GM21529 (cell line): ENCODE results near the gene TBCD.

Experiments
- ATAC-seq: cut with Tn5 transposase; IDR thresholded peaks from one replicate; pipeline ENCODE4 v1.9.1; 2021; ENCODE audit not compliant: unreplicated experiment

The TBCD gene

GRCh38 chr17:82898976-82899514, 147.2 kb downstream of the TBCD start:
- ATAC-seq = no peak

DNA sequence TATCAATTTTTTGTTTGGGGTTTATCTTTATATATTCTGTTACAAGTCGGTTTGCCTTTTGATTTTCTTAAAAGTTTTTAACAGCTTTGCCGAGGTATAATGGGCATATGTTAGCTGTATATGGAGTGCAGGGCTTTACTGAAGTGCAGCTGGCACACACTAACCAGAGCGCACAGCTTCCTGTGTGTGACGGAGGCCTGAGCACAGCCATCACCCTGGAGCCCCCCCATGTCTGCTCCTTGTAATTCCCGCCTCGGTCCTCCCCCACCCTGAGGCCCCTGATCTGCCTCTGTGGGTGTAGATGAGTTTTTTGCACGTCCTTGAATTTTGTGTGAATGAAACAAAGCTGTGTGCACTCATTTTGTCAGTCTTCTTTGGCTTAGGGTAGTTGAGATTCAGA, 148.1 kb downstream of the TBCD start:
- ATAC-seq = no peak

GRCh38 chr17:82900741-82901140, 148.9 kb downstream of the TBCD start:
- no peak for ATAC-seq

DNA sequence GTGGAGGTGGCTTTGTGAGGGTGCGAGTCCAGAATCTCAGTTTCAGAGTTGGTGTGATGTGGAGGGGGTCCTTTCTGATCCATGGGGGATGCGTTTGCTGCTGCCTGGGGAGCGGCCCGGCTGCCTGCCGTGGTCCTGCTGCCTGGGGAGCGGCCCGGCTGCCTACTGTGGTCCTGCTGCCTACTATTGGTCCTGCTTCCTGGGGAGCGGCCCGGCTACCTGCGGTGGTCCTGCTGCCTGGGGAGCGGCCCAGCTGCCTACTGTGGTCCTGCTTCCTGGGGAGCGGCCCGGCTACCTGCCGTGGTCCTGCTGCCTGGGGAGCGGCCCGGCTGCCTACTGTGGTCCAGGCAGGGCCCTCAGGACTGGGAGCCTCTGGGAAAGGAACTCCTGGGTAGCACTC, 149.5 kb downstream of the TBCD start:
- ATAC-seq = no peak

- no peak for ATAC-seq
Measured at GRCh38 chr17:82901856-82902255, 150.0 kb downstream of the TBCD start.

DNA sequence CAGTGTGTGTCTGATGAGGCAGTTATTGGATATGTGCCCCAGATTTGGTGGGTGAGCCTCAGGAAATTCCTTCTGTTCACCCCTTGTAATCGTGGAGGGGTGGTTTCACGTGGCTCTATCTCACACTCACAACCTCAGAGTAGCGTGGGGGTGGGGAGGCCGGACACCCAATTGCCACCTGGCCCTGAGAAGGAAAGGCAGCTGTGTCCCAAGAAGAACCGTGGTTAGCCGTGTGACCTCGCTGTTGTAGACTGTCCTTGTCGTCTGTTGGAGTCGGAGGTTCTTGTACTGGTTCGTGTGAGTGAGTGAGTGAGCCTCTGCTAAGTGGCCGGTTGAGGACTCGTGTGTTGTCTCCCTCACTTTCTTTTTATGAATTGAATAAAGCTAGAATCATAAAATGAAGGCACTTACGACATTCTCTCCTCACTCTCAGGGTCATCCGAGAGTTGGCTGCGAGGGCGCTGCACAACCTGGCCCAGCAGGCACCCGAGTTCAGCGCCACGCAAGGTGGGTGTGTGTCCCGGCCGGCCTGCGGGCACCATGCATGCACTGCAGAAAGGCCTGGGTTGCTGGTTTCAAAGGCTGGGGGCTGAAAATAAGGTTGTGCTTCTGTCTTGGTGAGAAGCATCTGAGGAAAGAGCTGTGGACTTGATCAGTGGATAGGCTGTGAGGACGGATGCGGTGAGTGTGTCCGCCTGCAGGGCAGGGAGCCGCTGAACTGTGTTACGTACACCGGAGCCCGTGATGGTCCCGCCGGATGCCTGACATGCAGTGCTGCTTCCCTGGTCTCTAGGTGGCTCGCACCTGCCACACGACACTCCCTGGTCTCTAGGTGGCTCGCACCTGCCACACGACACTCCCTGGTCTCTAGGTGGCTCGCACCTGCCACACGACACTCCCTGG, 151.4 kb downstream of the TBCD start:
- no peak for ATAC-seq

DNA sequence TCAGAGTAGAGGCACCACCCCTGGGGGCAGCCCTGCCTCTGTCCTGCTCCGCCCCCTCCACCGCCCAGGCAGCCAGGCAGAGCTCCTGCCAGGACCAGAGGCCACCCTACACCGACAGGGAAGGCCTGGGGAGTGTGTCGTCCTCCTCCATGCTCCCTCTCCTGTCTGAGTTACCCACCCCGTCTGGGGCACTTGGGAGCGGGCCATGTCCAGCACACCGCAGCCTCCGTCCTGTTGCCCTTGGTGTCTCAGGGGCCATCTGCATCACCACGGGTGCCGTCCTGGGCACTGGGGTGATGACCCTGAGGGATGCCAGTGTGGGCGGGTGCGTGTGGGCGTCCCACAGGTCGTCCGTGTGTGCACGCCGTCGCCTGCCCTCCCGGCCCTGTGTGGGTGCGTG, 153.3 kb downstream of the TBCD start:
- no peak for ATAC-seq

DNA sequence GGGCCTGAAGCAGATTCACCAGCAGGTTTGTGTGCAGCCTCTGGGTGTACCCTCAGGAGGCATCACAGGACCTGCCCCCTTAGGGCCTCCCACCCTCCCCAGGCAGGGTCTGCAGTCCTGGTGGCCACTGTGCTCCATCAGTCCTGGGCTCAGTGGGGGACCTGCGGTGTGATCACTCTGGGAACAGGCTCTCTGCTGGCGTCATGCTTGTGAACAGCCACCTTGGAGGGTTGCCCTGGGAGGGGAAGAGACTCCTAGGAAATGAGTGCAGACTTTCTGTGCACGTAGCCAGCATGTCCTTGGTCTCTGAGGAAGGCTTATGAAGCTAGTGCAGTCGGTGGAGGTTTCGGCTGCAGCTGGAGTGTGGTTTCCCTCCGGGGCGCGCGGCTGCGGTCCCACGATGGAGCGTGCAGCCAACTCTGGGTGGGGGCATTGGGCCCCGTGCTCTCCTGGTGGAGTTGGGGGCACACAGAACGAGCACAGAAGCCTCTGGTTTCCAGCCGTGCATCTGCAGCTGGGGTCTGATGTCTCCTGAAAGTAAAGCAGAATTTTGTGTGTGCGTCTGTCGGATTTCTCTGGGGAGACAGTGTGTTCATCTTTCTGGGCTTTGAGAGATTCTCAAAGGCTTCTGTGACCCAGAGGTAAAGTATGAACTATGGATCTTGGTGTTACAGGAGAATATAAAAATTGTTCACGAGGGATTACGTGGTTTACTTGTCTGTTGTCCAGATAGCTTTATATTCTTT, 156.1 kb downstream of the TBCD start:
- ATAC-seq = no peak

GRCh38 chr17:82908543-82909160, 156.8 kb downstream of the TBCD start:
- no peak for ATAC-seq

- no peak for ATAC-seq
Measured at GRCh38 chr17:82909322-82909904, 157.5 kb downstream of the TBCD start.

DNA sequence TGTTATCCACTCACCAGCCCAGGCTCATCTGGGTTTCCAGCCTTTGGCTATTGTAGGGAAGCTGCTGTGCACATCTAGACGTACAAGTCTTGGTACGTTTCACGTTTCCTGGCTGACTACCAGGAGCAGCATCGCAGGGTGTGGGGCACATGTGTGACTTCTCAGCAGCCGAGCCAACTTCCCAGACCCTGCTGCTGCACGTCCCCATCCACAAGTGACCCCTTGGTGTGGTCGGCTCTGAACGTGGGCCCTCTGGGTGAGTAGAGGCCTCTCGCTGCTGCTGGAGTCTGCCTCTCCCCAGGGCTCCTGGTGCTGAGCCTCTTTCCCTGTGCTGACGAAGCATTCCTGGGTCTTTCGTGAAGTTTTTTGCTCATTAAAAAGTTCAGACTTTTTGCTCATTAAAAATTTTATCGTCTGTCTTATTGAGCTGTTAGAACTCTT, 158.2 kb downstream of the TBCD start:
- no peak for ATAC-seq

- ATAC-seq = no peak
Measured at GRCh38 chr17:82910770-82911169, 158.9 kb downstream of the TBCD start.

- no peak for ATAC-seq
Measured at GRCh38 chr17:82911822-82912221, 160.0 kb downstream of the TBCD start.

GRCh38 chr17:82912484-82913089, 160.7 kb downstream of the TBCD start:
- ATAC-seq = no peak

DNA sequence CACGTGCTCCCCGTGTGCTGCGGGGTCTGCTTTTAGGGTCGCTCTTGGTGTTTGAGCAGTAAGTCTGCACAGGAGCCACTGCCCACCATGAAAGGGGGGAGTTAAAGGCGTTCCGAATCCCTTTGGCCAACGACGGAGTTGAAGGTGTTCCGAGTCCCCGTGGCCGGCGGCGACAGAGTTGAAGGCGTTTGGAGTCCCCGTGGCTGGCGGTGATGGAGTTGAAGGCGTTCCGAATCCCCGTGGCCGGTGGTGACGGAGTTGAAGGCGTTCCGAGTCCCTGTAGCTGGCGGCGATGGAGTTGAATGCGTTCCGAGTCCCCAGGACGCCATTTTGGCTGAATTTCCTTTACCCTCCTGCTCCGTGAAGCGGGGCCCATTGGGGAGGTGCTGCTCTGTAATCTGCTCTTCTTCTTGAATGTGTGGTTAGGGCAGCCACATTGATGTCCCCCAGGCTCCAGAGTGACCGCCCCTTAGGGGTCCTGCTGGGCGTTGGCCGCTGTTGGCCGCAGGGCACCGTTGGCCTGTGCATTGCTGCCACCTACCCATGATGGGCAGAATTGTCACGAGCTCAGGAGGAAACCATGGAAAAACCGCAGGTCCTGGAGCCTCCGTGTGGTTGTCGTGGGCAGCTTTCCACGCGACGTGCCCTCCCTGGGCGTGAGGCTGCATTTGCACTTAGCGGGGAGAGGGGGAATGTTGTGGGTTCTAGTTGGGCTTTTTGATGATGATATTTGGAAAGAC, 161.6 kb downstream of the TBCD start:
- ATAC-seq = no peak

DNA sequence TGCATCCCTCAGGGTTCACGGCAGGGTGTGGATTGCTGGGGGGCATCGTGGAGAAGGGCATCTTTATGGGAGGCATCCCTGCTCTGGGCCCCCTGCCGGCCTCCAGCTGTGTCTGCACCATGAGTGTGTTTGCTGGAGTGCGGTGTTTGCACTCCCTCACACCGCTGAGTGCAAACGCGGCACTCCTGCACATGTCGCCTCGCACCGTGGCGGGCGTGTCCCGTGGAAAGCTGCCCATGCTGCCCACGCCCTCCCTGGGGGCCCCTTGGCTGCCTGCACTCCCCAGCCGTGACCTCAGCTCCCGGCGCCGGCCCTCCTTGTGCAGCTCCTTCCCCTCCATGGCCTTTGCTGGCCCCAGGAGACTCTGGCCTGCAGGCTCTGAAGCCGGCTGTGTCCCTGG, 162.5 kb downstream of the TBCD start:
- no peak for ATAC-seq

- no peak for ATAC-seq
Measured at GRCh38 chr17:82915010-82915756, 163.3 kb downstream of the TBCD start.

GRCh38 chr17:82915757-82916027, 163.8 kb downstream of the TBCD start:
- no peak for ATAC-seq

- ATAC-seq = no peak
Measured at GRCh38 chr17:82917699-82918345, 166.0 kb downstream of the TBCD start.
